ENCODE measurements around the gene AGPAT2. TPM values are rescaled to one million over a fixed set of nuclear protein-coding genes. Genes with fewer than 3 reads are reported as not detected.
A peak's percentile ranks its signal among the peaks of the same experiment; 100 is the strongest.

AGPAT2 gene
- total and polyA plus RNA-seq, 2 donors (not counting 1 experiment from before 2014, with no cell fraction given) = 25.1 to 28.4 TPM

- DNase-seq = peak; percentile 46
- peaks cover 0 to 59% (median 30%) of the 10 kb centered on the region in 4 experiments for H3K27me3 ChIP-seq (replicated peaks in 1 of 4; ENCODE audit: control extremely low read depth in 1 of 4, control insufficient read depth in 3 of 4, insufficient read depth in 4 of 4, low read length in 3 of 4)
- H3K79me2 ChIP-seq (ENCODE audit: control insufficient read depth, insufficient read depth, low read length) = no peaks in the 10 kb centered on the region
- H4K20me1 ChIP-seq (ENCODE audit: control insufficient read depth, insufficient read depth, low read length, poor library complexity, severe bottlenecking) = no peaks in the 10 kb centered on the region
- ATAC-seq (ENCODE audit: low read depth) = peak; percentile 44
- 2% methylated on average over 109 of the region's 109 CpGs for WGBS (ENCODE audit: insufficient coverage)
- Mint-ChIP-seq H3K27me3 (peaks cover 15% of the 10 kb centered on the region), H3K27ac (no peak overlapping the region), H3K9me3 (ENCODE audit: insufficient read depth) (no peaks in the 10 kb centered on the region), H3K4me1 (peaks cover 12% of the 10 kb centered on the region), H3K4me3 (no peak overlapping the region)
- H3K4me3 ChIP-seq (ENCODE audit: control extremely low read depth in 1 of 5, extremely low read depth in 1 of 5, insufficient read depth in 1 of 5, low read depth in 2 of 5, low read length in 4 of 5) = peak overlapping the region in 1 of 5 experiments; percentile 40
- H3K9me3 ChIP-seq (ENCODE audit: control extremely low read depth in 1 of 3, control insufficient read depth in 2 of 3, insufficient read depth in 1 of 3, low read length in 2 of 3) = peaks cover 0 to 16% (median 0%) of the 10 kb centered on the region in 3 donors
- H3K4me1 ChIP-seq (ENCODE audit: control insufficient read depth in 2 of 2, insufficient read depth in 2 of 2, low read length in 2 of 2) = peaks cover 6 to 16% of the 10 kb centered on the region in 2 donors
- peak overlapping the region; percentile 23 for H3K9ac ChIP-seq (ENCODE audit: low read length)
- CTCF ChIA-PET = interaction anchor here (1.1 kb wide), 1 partner anchor 127 kb away, joined by 3 read pairs; no protein-coding TSS in a partner anchor
- no peak overlapping the region for H3K27ac ChIP-seq (ENCODE audit: low read length in 2 of 2)
- no peak overlapping the region for H2AFZ ChIP-seq (ENCODE audit: insufficient read depth, low read depth, low read length, poor library complexity, severe bottlenecking)
- TF ChIP-seq EZH2 (IDR thresholded peaks at IDR 0.05; ENCODE audit: borderline replicate concordance, insufficient read depth, low read depth, low read length, poor library complexity, severe bottlenecking) = no peak
- TF ChIP-seq CTCF (IDR thresholded peaks at IDR 0.05) = no peak
- H3K4me2 ChIP-seq (replicated peaks; ENCODE audit: low read depth, low read length, poor library complexity, severe bottlenecking) = peak overlapping the region; percentile 79
- POLR2A ChIA-PET = interaction anchor here (0.6 kb wide), 1 partner anchor 114 kb away, joined by 6 read pairs; no protein-coding TSS in a partner anchor
- no peaks in the 10 kb centered on the region for H3K36me3 ChIP-seq (replicated peaks in 1 of 2; ENCODE audit: control extremely low read depth in 1 of 2, control insufficient read depth in 1 of 2, extremely low read depth in 1 of 2, insufficient read depth in 2 of 2, low read length in 1 of 2)
- intact Hi-C loops (cut with micrococcal nuclease) = loop anchor here (10.0 kb wide), 1 partner anchor 49 kb away; the partner anchor contains the start of gene DIPK1B
These were observed 21.4 kb downstream of the AGPAT2 start for GRCh38 chr9:136665704-136666371.

All from B cell (primary cell).